Smooth muscle cell (in vitro differentiated cells): ENCODE data around the gene SCYL1. TPM values are rescaled to one million over a fixed set of nuclear protein-coding genes. Genes with fewer than 3 reads are reported as not detected.

Experiments
- DNase-seq: peaks from one replicate; lab custom pipeline; 2025; ENCODE audit not compliant: unreplicated experiment; lab: John Stamatoyannopoulos, UW
- H2AFZ ChIP-seq: fragments of 200-600 bp; sonication (generic); 2 replicates; pipeline ENCODE4 v1.6.0; 2016; ENCODE audit warnings: antibody characterized with exemption, low read depth, mild to moderate bottlenecking
- H3F3A ChIP-seq: fragments of 200-600 bp; sonication (generic); 2 replicates; pipeline ENCODE4 v1.6.0; 2017; ENCODE audit warnings: antibody characterized with exemption, low read depth
- H3K27ac ChIP-seq: fragments of 200-600 bp; sonication (generic); 2 replicates; pipeline ENCODE4 v1.5.1; 2016; ENCODE audit warnings: low read depth, mild to moderate bottlenecking
- H3K27me3 ChIP-seq: fragments of 200-600 bp; sonication (generic); 2 replicates; pipeline ENCODE4 v1.6.1; 2016; ENCODE audit warnings: low read depth, mild to moderate bottlenecking
- H3K36me3 ChIP-seq: fragments of 200-600 bp; sonication (generic); 2 replicates; pipeline ENCODE4 v1.5.1; 2016; ENCODE audit warnings: low read depth
- H3K4me1 ChIP-seq: fragments of 200-600 bp; sonication (generic); 2 replicates; pipeline ENCODE4 v1.5.1; 2016; ENCODE audit warnings: low read depth
- H3K4me2 ChIP-seq: fragments of 200-600 bp; sonication (generic); 2 replicates; pipeline ENCODE4 v1.6.0; 2016; ENCODE audit warnings: mild to moderate bottlenecking
- H3K4me3 ChIP-seq: fragments of 200-600 bp; sonication (generic); 2 replicates; pipeline ENCODE4 v1.5.1; 2016; ENCODE audit warnings: mild to moderate bottlenecking
- H3K79me2 ChIP-seq: fragments of 200-600 bp; sonication (generic); 2 replicates; pipeline ENCODE4 v1.6.0; 2016; ENCODE audit warnings: low read depth, mild to moderate bottlenecking
- H3K9ac ChIP-seq: fragments of 200-600 bp; sonication (generic); 2 replicates; pipeline ENCODE4 v1.6.0; 2016; ENCODE audit warnings: low read depth
- H3K9me3 ChIP-seq: fragments of 200-600 bp; sonication (generic); replicated peaks from 2 replicates; pipeline ENCODE4 v1.5.1; 2016; ENCODE audit warnings: low read depth
- H4K20me1 ChIP-seq: fragments of 200-600 bp; sonication (generic); 2 replicates; pipeline ENCODE4 v1.6.0; 2016; ENCODE audit warnings: low read depth
- CTCF ChIP-seq: fragments of 200-600 bp; sonication (generic); IDR thresholded peaks from 2 replicates; pipeline ENCODE4 v1.5.1; 2017; ENCODE audit warnings: borderline replicate concordance, mild to moderate bottlenecking, antibody characterized with exemption; ENCODE audit not compliant: insufficient read depth, poor library complexity, severe bottlenecking
- WGBS: methylation state at CpG from one replicate; pipeline ENCODE4 v1.1.7; 2016; ENCODE audit warnings: low lambda C conversion rate; 5-methylcytosine and 5-hydroxymethylcytosine counted together
- polyA plus RNA-seq: library from polyadenylated mRNA; unstranded; fragments of >200 nt; fragmentation: Nextera tagmentation; extraction: Ambion mirVana; gene quantifications from 2 replicates; pipeline ENCODE4 v1.2.1, GENCODE V29; 2016
- total RNA-seq: library from RNA; depleted of rRNA; stranded (reverse); fragments of >200 nt; gene quantifications from 2 replicates; pipeline ENCODE4 v1.2.3, GENCODE V29; 2014

The SCYL1 gene
- total and polyA plus RNA-seq, 2 experiments from 2014 or later = 66.6 to 123 TPM

GRCh38 chr11:65554057-65554818 lies 29.4 kb downstream of the SCYL1 start:
- H3K9ac ChIP-seq = no peak overlapping the region
- H3K4me2 ChIP-seq = no peak overlapping the region
- no peaks in the 10 kb centered on the region for H3K27me3 ChIP-seq
- H3K9me3 ChIP-seq = no peaks in the 10 kb centered on the region
- peaks cover 16% of the 10 kb centered on the region for H3K4me1 ChIP-seq
- no peak for TF ChIP-seq CTCF
- H4K20me1 ChIP-seq = peaks cover 10% of the 10 kb centered on the region
- H3K4me3 ChIP-seq = no peak overlapping the region
- H3K36me3 ChIP-seq = no peaks in the 10 kb centered on the region
- WGBS = 78% methylated on average over 27 of the region's 27 CpGs
- H3K27ac ChIP-seq = no peak overlapping the region
- no peak overlapping the region for H2AFZ ChIP-seq
- H3F3A ChIP-seq = peaks cover 17% of the 10 kb centered on the region
- peaks cover 5% of the 10 kb centered on the region for H3K79me2 ChIP-seq
- DNase-seq = no peak

GRCh38 chr11:65554842-65555430 lies 30.1 kb downstream of the SCYL1 start:
- 95% methylated on average over 4 of the region's 4 CpGs for WGBS
- Histone ChIP-seq H3K79me2 (peaks cover 5% of the 10 kb centered on the region), H4K20me1 (peaks cover 10% of the 10 kb centered on the region), H3K4me3 (no peak overlapping the region), H3K9ac (no peak overlapping the region), H3K36me3 (no peaks in the 10 kb centered on the region), H3K4me1 (peaks cover 16% of the 10 kb centered on the region), H3K27ac (no peak overlapping the region), H3K4me2 (no peak overlapping the region), H2AFZ (no peak overlapping the region), H3F3A (peaks cover 24% of the 10 kb centered on the region), H3K9me3 (no peaks in the 10 kb centered on the region), H3K27me3 (no peaks in the 10 kb centered on the region)
- no peak for TF ChIP-seq CTCF
- no peak for DNase-seq

- H3K4me3 ChIP-seq = no peak overlapping the region
- H3K27ac ChIP-seq = no peak overlapping the region
- no peak overlapping the region for H2AFZ ChIP-seq
- TF ChIP-seq CTCF = no peak
- H4K20me1 ChIP-seq = peaks cover 10% of the 10 kb centered on the region
- peaks cover 16% of the 10 kb centered on the region for H3K4me1 ChIP-seq
- peaks cover 30% of the 10 kb centered on the region for H3F3A ChIP-seq
- WGBS = 34% methylated on average over 6 of the region's 6 CpGs
- no peak for DNase-seq
- H3K9me3 ChIP-seq = no peaks in the 10 kb centered on the region
- H3K9ac ChIP-seq = no peak overlapping the region
- peaks cover 5% of the 10 kb centered on the region for H3K79me2 ChIP-seq
- no peaks in the 10 kb centered on the region for H3K27me3 ChIP-seq
- H3K4me2 ChIP-seq = peak overlapping the region; percentile 54
- H3K36me3 ChIP-seq = no peaks in the 10 kb centered on the region
Observed at GRCh38 chr11:65555693-65556231, 30.9 kb downstream of the SCYL1 start.
